Chondrocyte (in vitro differentiated cells): Measurements from ENCODE around the gene OSBPL8. TPM values are rescaled to one million over a fixed set of nuclear protein-coding genes. Genes with fewer than 3 reads are reported as not detected.

Experiments used
- DNase-seq: peaks from one replicate; pipeline ENCODE4 v3.0.0; 2021; ENCODE audit warnings: mixed read lengths, low spot score
- H3K27ac Mint-ChIP-seq: one replicate; pipeline ENCODE4 v1.8.0; 2021; ENCODE audit warnings: mild to moderate bottlenecking, moderate library complexity, mixed read lengths; ENCODE audit not compliant: unreplicated experiment
- H3K27me3 Mint-ChIP-seq: 2 replicates; pipeline ENCODE4 v1.8.0; 2021; ENCODE audit warnings: low read depth, mixed read lengths
- H3K36me3 Mint-ChIP-seq: 2 replicates; pipeline ENCODE4 v1.8.0; 2021; ENCODE audit warnings: low read depth, mixed read lengths
- H3K4me1 Mint-ChIP-seq: 2 replicates; pipeline ENCODE4 v1.8.0; 2021; ENCODE audit warnings: low read depth, mild to moderate bottlenecking, mixed read lengths
- H3K4me3 Mint-ChIP-seq: one replicate; pipeline ENCODE4 v1.8.0; 2021; ENCODE audit warnings: mild to moderate bottlenecking, moderate library complexity, mixed read lengths; ENCODE audit not compliant: unreplicated experiment
- H3K9me3 Mint-ChIP-seq: 2 replicates; pipeline ENCODE4 v1.8.0; 2021; ENCODE audit warnings: low read depth, mixed read lengths
- CTCF ChIP-seq: fragments of 200-600 bp; sonication (generic); IDR thresholded peaks from 2 replicates; pipeline ENCODE4 v1.5.0; 2021; ENCODE audit warnings: antibody characterized with exemption, mild to moderate bottlenecking, moderate library complexity
- total RNA-seq: library from RNA; stranded (reverse); gene quantifications from 3 replicates; pipeline ENCODE4 v1.2.1, GENCODE V29; 2021

OSBPL8 gene
- total RNA-seq, 1 donor from 2014 or later: 105 TPM

GRCh38 chr12:76445462-76445861 lies 114.1 kb downstream of the OSBPL8 start:
- Mint-ChIP-seq H3K4me3 (no peak overlapping the region), H3K9me3 (no peaks in the 10 kb centered on the region)
- no peak for DNase-seq

GRCh38 chr12:76444408-76444984 lies 115.1 kb downstream of the OSBPL8 start:
- no peaks in the 10 kb centered on the region for H3K36me3 Mint-ChIP-seq
- TF ChIP-seq CTCF: no peak
- DNase-seq: no peak
- H3K4me1 Mint-ChIP-seq: peaks cover 13% of the 10 kb centered on the region
- no peak overlapping the region for H3K4me3 Mint-ChIP-seq
- no peak overlapping the region for H3K27ac Mint-ChIP-seq
- H3K9me3 Mint-ChIP-seq: no peaks in the 10 kb centered on the region
- H3K27me3 Mint-ChIP-seq: no peaks in the 10 kb centered on the region

More at GRCh38 chr12:76445462-76445861, 114.1 kb downstream of the OSBPL8 start:
- Mint-ChIP-seq H3K27me3 (no peaks in the 10 kb centered on the region), H3K4me1 (peaks cover 20% of the 10 kb centered on the region), H3K27ac (no peak overlapping the region), H3K36me3 (peaks cover under 1% of the 10 kb centered on the region)
- TF ChIP-seq CTCF: no peak

GRCh38 chr12:76441016-76441415 lies 118.6 kb downstream of the OSBPL8 start:
- no peak overlapping the region for H3K27ac Mint-ChIP-seq
- no peaks in the 10 kb centered on the region for H3K9me3 Mint-ChIP-seq
- no peak overlapping the region for H3K4me3 Mint-ChIP-seq
- H3K4me1 Mint-ChIP-seq: peaks cover 7% of the 10 kb centered on the region
- DNase-seq: no peak
- no peaks in the 10 kb centered on the region for H3K36me3 Mint-ChIP-seq
- no peaks in the 10 kb centered on the region for H3K27me3 Mint-ChIP-seq
- no peak for TF ChIP-seq CTCF

- no peak overlapping the region for H3K4me3 Mint-ChIP-seq
- DNase-seq: no peak
- H3K27ac Mint-ChIP-seq: no peak overlapping the region
- H3K9me3 Mint-ChIP-seq: peaks cover 28% of the 10 kb centered on the region
- no peaks in the 10 kb centered on the region for H3K27me3 Mint-ChIP-seq
- TF ChIP-seq CTCF: no peak
- H3K36me3 Mint-ChIP-seq: peaks cover 12% of the 10 kb centered on the region
- peaks cover 11% of the 10 kb centered on the region for H3K4me1 Mint-ChIP-seq
These were observed 126.8 kb downstream of the OSBPL8 start for GRCh38 chr12:76432733-76433132.

- Mint-ChIP-seq H3K36me3 (peaks cover 15% of the 10 kb centered on the region), H3K4me1 (peaks cover 17% of the 10 kb centered on the region), H3K27me3 (no peaks in the 10 kb centered on the region), H3K4me3 (no peak overlapping the region), H3K27ac (no peak overlapping the region), H3K9me3 (peaks cover 39% of the 10 kb centered on the region)
- DNase-seq: no peak
- no peak for TF ChIP-seq CTCF
These were observed 131.5 kb downstream of the OSBPL8 start for GRCh38 chr12:76428117-76428516.
